Measurements from ENCODE around the gene PSG4. TPM values are rescaled to one million over a fixed set of nuclear protein-coding genes. Genes with fewer than 3 reads are reported as not detected.

Gene PSG4
- total and polyA plus RNA-seq, 2 experiments from 2014 or later: 0.26 TPM; not detected in 1

GRCh38 chr19:43207991-43208390 lies 2.6 kb upstream of the PSG4 start:
- Mint-ChIP-seq H3K4me1 (no peaks in the 10 kb centered on the region), H3K27me3 (ENCODE audit: insufficient read depth, low read depth, poor library complexity) (peaks cover 1% of the 10 kb centered on the region), H3K36me3 (ENCODE audit: low read depth) (peaks cover 10% of the 10 kb centered on the region), H3K9me3 (peaks cover 76% of the 10 kb centered on the region), H3K4me3 (no peak overlapping the region), H3K27ac (no peak overlapping the region)
- Histone ChIP-seq H3K27ac (ENCODE audit: low read depth) (no peak overlapping the region), H3K36me3 (ENCODE audit: insufficient read depth) (no peaks in the 10 kb centered on the region), H3K27me3 (ENCODE audit: insufficient read depth) (no peaks in the 10 kb centered on the region), H3K4me1 (ENCODE audit: insufficient read depth) (no peaks in the 10 kb centered on the region), H3F3A (replicated peaks; ENCODE audit: low read depth) (no peaks in the 10 kb centered on the region), H2AFZ (no peak overlapping the region), H4K20me1 (replicated peaks; ENCODE audit: insufficient read depth) (no peaks in the 10 kb centered on the region), H3K79me2 (replicated peaks; ENCODE audit: insufficient read depth) (no peaks in the 10 kb centered on the region), H3K4me2 (no peak overlapping the region), H3K9me2 (ENCODE audit: insufficient read depth) (no peaks in the 10 kb centered on the region), H3K4me3 (no peak overlapping the region)
- DNase-seq (ENCODE audit: low spot score) (no peak), ATAC-seq (no peak)
- TF ChIP-seq NANOG (IDR thresholded peaks at IDR 0.05; ENCODE audit: borderline replicate concordance): no peak
- TF ChIP-seq CREB1 (CRISPR knock-in tag; IDR thresholded peaks at IDR 0.05; ENCODE audit: low read depth): no peak
- TF ChIP-seq REST (IDR thresholded peaks at IDR 0.05; ENCODE audit: unreplicated experiment): no peak
- TF ChIP-seq ETS1 (IDR thresholded peaks at IDR 0.05): no peak
- TF ChIP-seq EZH2 (IDR thresholded peaks at IDR 0.05; ENCODE audit: low read depth, unreplicated experiment): no peak
- no peak for TF ChIP-seq POLR2AphosphoS5 (IDR thresholded peaks at IDR 0.05; ENCODE audit: low read depth)
- TF ChIP-seq CTCF (conservative IDR thresholded peaks at IDR 0.05; ENCODE audit: low read depth in 2 of 2): no peak
- no peak for TF ChIP-seq ZNF331 (CRISPR knock-in tag; IDR thresholded peaks at IDR 0.05; ENCODE audit: low read depth)
- no peak for TF ChIP-seq STAT1 (IDR thresholded peaks at IDR 0.05; ENCODE audit: unreplicated experiment)
- TF ChIP-seq ZNF462 (CRISPR knock-in tag; IDR thresholded peaks at IDR 0.05): no peak
- TF ChIP-seq JUNB (IDR thresholded peaks at IDR 0.05; ENCODE audit: unreplicated experiment): no peak
- TF ChIP-seq EZH2phosphoT487 (IDR thresholded peaks at IDR 0.05; ENCODE audit: unreplicated experiment): no peak
- TF ChIP-seq ZNF114 (CRISPR knock-in tag; IDR thresholded peaks at IDR 0.05): no peak

Data from GM23338 (cell line).